Mammary epithelial cell (primary cell): ENCODE results near the gene FASTK.

Source experiments
- CTCF ChIP-seq, 2 donors: IDR thresholded peaks in 1 of 2; conservative IDR thresholded peaks in 1 of 2; 2 replicates each; pipeline ENCODE4 v1.5.1; 2011 to 2012; ENCODE audit warnings: inconsistent platforms in 2 of 2, low read length in 2 of 2, mild to moderate bottlenecking in 2 of 2, control low read depth in 1 of 2, low read depth in 1 of 2; ENCODE audit not compliant: insufficient read depth in 1 of 2; ENCODE audit errors: extremely low read depth in 1 of 2
- EZH2 ChIP-seq: IDR thresholded peaks from 2 replicates; pipeline ENCODE4 v1.6.1; 2012; ENCODE audit warnings: low read length, inconsistent platforms, borderline replicate concordance

- no peak for TF ChIP-seq CTCF (conservative IDR thresholded peaks at IDR 0.05 in 1 of 2, IDR thresholded peaks at IDR 0.05 in 1 of 2; ENCODE audit: extremely low read depth in 1 of 2, insufficient read depth in 1 of 2, low read depth in 1 of 2, low read length in 2 of 2)
- no peak for TF ChIP-seq EZH2
Measured at GRCh38 chr7:151075978-151076426, 4.6 kb downstream of the FASTK start.
